ENCODE measurements around the gene CEP164. TPM values are rescaled to one million over a fixed set of nuclear protein-coding genes. Genes with fewer than 3 reads are reported as not detected.

CEP164 gene
- total and polyA plus RNA-seq, 7 donors, result 2.0 to 12.4 (median 5.7) TPM

GRCh38 chr11:117300773-117301172 lies 26.9 kb upstream of the CEP164 start:
- Histone ChIP-seq H3K27ac (no peak overlapping the region), H3K36me3 (ENCODE audit: insufficient read depth in 1 of 2, low read depth in 1 of 2) (peaks cover 0 to under 1% of the 10 kb centered on the region in 2 donors), H3K9me3 (no peaks in the 10 kb centered on the region), H3K4me3 (no peak overlapping the region), H3K27me3 (ENCODE audit: insufficient read depth in 3 of 3, low read length in 2 of 3) (no peaks in the 10 kb centered on the region), H3K4me1 (no peaks in the 10 kb centered on the region)
- DNase-seq (no peak), ATAC-seq (no peak)
- WGBS, 3 donors, result 73 to 86% (median 82%) methylated on average over 5 of the region's 5 CpGs
- no peak for TF ChIP-seq CTCF (IDR thresholded peaks at IDR 0.05)
- intact Hi-C loops (cut with DNase I), result no loop called here

- Histone ChIP-seq H3K36me3 (ENCODE audit: insufficient read depth in 1 of 2, low read depth in 1 of 2) (peaks cover 0 to 7% of the 10 kb centered on the region in 2 donors), H3K27me3 (ENCODE audit: insufficient read depth in 3 of 3, low read length in 2 of 3) (no peaks in the 10 kb centered on the region), H3K27ac (no peak overlapping the region), H3K9me3 (no peaks in the 10 kb centered on the region), H3K4me1 (no peaks in the 10 kb centered on the region), H3K4me3 (no peak overlapping the region)
- ATAC-seq (no peak), DNase-seq (no peak)
- 81 to 93% (median 87%) methylated on average over 7 of the region's 7 CpGs for WGBS, 3 donors
- no peak for TF ChIP-seq CTCF (IDR thresholded peaks at IDR 0.05)
- intact Hi-C loops (cut with DNase I), result no loop called here
Observed at GRCh38 chr11:117302228-117302627, 25.4 kb upstream of the CEP164 start.

- peaks cover 0 to 7% of the 10 kb centered on the region in 2 donors for H3K36me3 ChIP-seq (ENCODE audit: insufficient read depth in 1 of 2, low read depth in 1 of 2)
- no peak overlapping the region for H3K27ac ChIP-seq
- no peaks in the 10 kb centered on the region for H3K4me1 ChIP-seq
- ATAC-seq, result no peak
- no peak for TF ChIP-seq CTCF (IDR thresholded peaks at IDR 0.05)
- no peaks in the 10 kb centered on the region for H3K27me3 ChIP-seq (ENCODE audit: insufficient read depth in 3 of 3, low read length in 2 of 3)
- H3K4me3 ChIP-seq, result no peak overlapping the region
- 67 to 72% (median 71%) methylated on average over 4 of the region's 4 CpGs for WGBS, 3 donors
- no peak for DNase-seq
- no peaks in the 10 kb centered on the region for H3K9me3 ChIP-seq
- intact Hi-C loops (cut with DNase I), result no loop called here
Observed at GRCh38 chr11:117303101-117303500, 24.6 kb upstream of the CEP164 start.

GRCh38 chr11:117303646-117304315 lies 23.9 kb upstream of the CEP164 start:
- DNase-seq (no peak), ATAC-seq (no peak)
- 81 to 88% (median 85%) methylated on average over 5 of the region's 5 CpGs for WGBS, 3 donors
- no peak overlapping the region for H3K27ac ChIP-seq
- H3K4me3 ChIP-seq, result no peak overlapping the region
- intact Hi-C loops (cut with DNase I), result no loop called here
- H3K4me1 ChIP-seq, result no peaks in the 10 kb centered on the region
- H3K36me3 ChIP-seq (ENCODE audit: insufficient read depth in 1 of 2, low read depth in 1 of 2), result peaks cover 0 to 7% of the 10 kb centered on the region in 2 donors
- H3K9me3 ChIP-seq, result no peaks in the 10 kb centered on the region
- TF ChIP-seq CTCF (IDR thresholded peaks at IDR 0.05), result no peak
- no peaks in the 10 kb centered on the region for H3K27me3 ChIP-seq (ENCODE audit: insufficient read depth in 3 of 3, low read length in 2 of 3)

GRCh38 chr11:117305145-117305544 lies 22.5 kb upstream of the CEP164 start:
- TF ChIP-seq CTCF (IDR thresholded peaks at IDR 0.05), result no peak
- Histone ChIP-seq H3K27me3 (ENCODE audit: insufficient read depth in 3 of 3, low read length in 2 of 3) (no peaks in the 10 kb centered on the region), H3K4me1 (no peaks in the 10 kb centered on the region), H3K36me3 (ENCODE audit: insufficient read depth in 1 of 2, low read depth in 1 of 2) (peaks cover 0 to 7% of the 10 kb centered on the region in 2 donors), H3K4me3 (no peak overlapping the region), H3K27ac (no peak overlapping the region), H3K9me3 (no peaks in the 10 kb centered on the region)
- intact Hi-C loops (cut with DNase I), result no loop called here
- 90 to 93% (median 91%) methylated on average over 3 of the region's 3 CpGs for WGBS, 3 donors
- ATAC-seq (no peak), DNase-seq (no peak)
